Keratinocyte (primary cell): ENCODE results near the gene RBAK. TPM values are rescaled to one million over a fixed set of nuclear protein-coding genes. Genes with fewer than 3 reads are reported as not detected.

ENCODE experiments used
- DNase-seq: peaks from one replicate; pipeline ENCODE4 v3.0.0-alpha.2; 2011; ENCODE audit warnings: low read depth, missing footprints, low spot score
- FAIRE-seq: peaks from 2 replicates; lab custom pipeline; 2011; peaks lifted over from hg19 to GRCh38; lab: Jason Lieb, UNC
- H2AFZ ChIP-seq: 2 replicates; pipeline ENCODE4 v1.6.0; 2012; ENCODE audit warnings: low read length, control low read depth, inconsistent platforms; ENCODE audit not compliant: control insufficient read depth
- H3K27ac ChIP-seq: 2 replicates; pipeline ENCODE4 v1.5.1; 2011; ENCODE audit warnings: low read length; ENCODE audit not compliant: control insufficient read depth, insufficient read depth
- H3K27me3 ChIP-seq: 3 replicates; pipeline ENCODE4 v1.6.0; 2011; ENCODE audit warnings: low read length; ENCODE audit not compliant: control insufficient read depth, insufficient read depth; ENCODE audit errors: extremely low read depth
- H3K36me3 ChIP-seq, 2 experiments: 2 replicates in 1 of 2; 3 replicates in 1 of 2; pipeline ENCODE4 v1.5.1; 2011; ENCODE audit warnings: low read length in 2 of 2, mild to moderate bottlenecking in 1 of 2; ENCODE audit not compliant: control insufficient read depth in 2 of 2, insufficient read depth in 2 of 2; ENCODE audit errors: extremely low read depth in 1 of 2
- H3K4me1 ChIP-seq: 3 replicates; pipeline ENCODE4 v1.5.1; 2011; ENCODE audit warnings: low read length; ENCODE audit not compliant: control insufficient read depth, insufficient read depth; ENCODE audit errors: extremely low read depth
- H3K4me2 ChIP-seq: 3 replicates; pipeline ENCODE4 v1.6.0; 2011; ENCODE audit warnings: low read depth, low read length; ENCODE audit not compliant: control insufficient read depth, insufficient read depth; ENCODE audit errors: extremely low read depth
- H3K4me3 ChIP-seq, 3 experiments: fragments of 200-600 bp in 1 of 3; sonication (generic) in 1 of 3; 2 replicates in 2 of 3; 3 replicates in 1 of 3; pipeline ENCODE4 v1.5.1; 2011 to 2016; ENCODE audit warnings: low read length in 3 of 3, mild to moderate bottlenecking in 3 of 3, control low read depth in 2 of 3, inconsistent platforms in 1 of 3, low read depth in 1 of 3, mixed read lengths in 1 of 3, mixed run types in 1 of 3, moderate library complexity in 1 of 3; ENCODE audit not compliant: control insufficient read depth in 2 of 3, insufficient read depth in 2 of 3; ENCODE audit errors: extremely low read depth in 1 of 3
- H3K79me2 ChIP-seq: 2 replicates; pipeline ENCODE4 v1.6.0; 2012; ENCODE audit warnings: low read length; ENCODE audit not compliant: control insufficient read depth, insufficient read depth
- H3K9ac ChIP-seq: 3 replicates; pipeline ENCODE4 v1.6.0; 2011; ENCODE audit warnings: low read length; ENCODE audit not compliant: control insufficient read depth, insufficient read depth; ENCODE audit errors: extremely low read depth
- H3K9me1 ChIP-seq: 3 replicates; pipeline ENCODE4 v1.6.0; 2011; ENCODE audit warnings: low read length; ENCODE audit not compliant: control insufficient read depth, insufficient read depth; ENCODE audit errors: extremely low read depth
- H3K9me3 ChIP-seq: 2 replicates; pipeline ENCODE4 v1.5.1; 2012; ENCODE audit warnings: low read depth, low read length; ENCODE audit not compliant: control insufficient read depth
- H4K20me1 ChIP-seq: 3 replicates; pipeline ENCODE4 v1.6.0; 2011; ENCODE audit warnings: low read length; ENCODE audit not compliant: control insufficient read depth, insufficient read depth; ENCODE audit errors: extremely low read depth
- EZH2 ChIP-seq: IDR thresholded peaks from one replicate; pipeline ENCODE4 v1.6.1; 2012; ENCODE audit warnings: inconsistent platforms, mild to moderate bottlenecking, low read length, moderate library complexity
- dilution Hi-C: fragments of 300-500 bp; cut with MboI; formaldehyde crosslinking; loops from one replicate; pipeline ENCODE4 v1.7.0; 2020; ENCODE audit warnings: low sequenced_read_pairs; ENCODE audit not compliant: extremely low pct_ligation_motif_present
- polyA plus RNA-seq, 5 experiments: library from polyadenylated mRNA; depleted of rRNA in 3 of 5; stranded (reverse) in 3 of 5; stranded (forward) in 1 of 5; unstranded in 1 of 5; fragments of >200 nt; gene quantifications; 1 replicate in 1 of 5; 2 replicates in 3 of 5; 3 replicates in 1 of 5; pipeline versions ENCODE4 v1.2.1 to v1.2.3, GENCODE V29; 2011 to 2012; ENCODE audit warnings: missing spikeins in 2 of 5, low read depth in 1 of 5, low replicate concordance in 1 of 5
- TF ChIP-seq, protein P1 (sequence below), 3 experiments: IDR thresholded peaks in 1 of 3; conservative IDR thresholded peaks in 1 of 3; optimal IDR thresholded peaks in 1 of 3; 2 replicates in 2 of 3; 3 replicates in 1 of 3; pipeline versions ENCODE3 to v1.5.1; 2011; ENCODE audit warnings: low read length in 3 of 3, mild to moderate bottlenecking in 3 of 3, moderate library complexity in 2 of 3, control low read depth in 1 of 3, inconsistent platforms in 1 of 3; ENCODE audit not compliant: insufficient read depth in 2 of 3; ENCODE audit errors: extremely low read depth in 1 of 3

RBAK gene
- polyA plus RNA-seq, 1 donor (not counting 4 experiments of a cell fraction or from before 2014, with no cell fraction given): 6.7 TPM

DNA sequence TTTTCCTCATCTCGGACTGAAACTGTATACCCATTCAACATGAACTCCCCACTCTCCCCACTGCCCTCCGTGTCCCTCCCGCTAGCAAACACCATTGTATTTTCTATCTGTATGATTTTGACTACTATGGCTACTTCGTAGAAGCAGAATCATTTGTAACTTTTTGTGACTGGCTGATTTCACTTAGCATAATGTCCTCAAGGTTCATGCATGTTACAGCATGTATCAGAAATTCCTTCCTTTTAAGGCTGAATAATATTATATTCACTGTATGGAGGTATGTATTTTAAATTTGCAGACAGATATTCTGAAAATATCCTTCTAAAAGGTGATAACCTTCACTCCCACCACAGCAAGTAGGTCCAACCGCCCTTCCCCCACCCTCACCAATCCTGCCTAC, 43.7 kb upstream of the RBAK start:
- Histone ChIP-seq H3K9me1 (no peaks in the 10 kb centered on the region), H2AFZ (no peak overlapping the region), H3K9me3 (no peaks in the 10 kb centered on the region), H3K27me3 (no peaks in the 10 kb centered on the region), H3K36me3 (peaks cover 8 to 10% of the 10 kb centered on the region in 2 experiments), H3K4me1 (peaks cover 9% of the 10 kb centered on the region), H4K20me1 (no peaks in the 10 kb centered on the region), H3K27ac (no peak overlapping the region), H3K4me2 (peak overlapping the region; percentile 37), H3K4me3 (no peak overlapping the region), H3K79me2 (no peaks in the 10 kb centered on the region), H3K9ac (no peak overlapping the region)
- TF ChIP-seq, protein P1, sequence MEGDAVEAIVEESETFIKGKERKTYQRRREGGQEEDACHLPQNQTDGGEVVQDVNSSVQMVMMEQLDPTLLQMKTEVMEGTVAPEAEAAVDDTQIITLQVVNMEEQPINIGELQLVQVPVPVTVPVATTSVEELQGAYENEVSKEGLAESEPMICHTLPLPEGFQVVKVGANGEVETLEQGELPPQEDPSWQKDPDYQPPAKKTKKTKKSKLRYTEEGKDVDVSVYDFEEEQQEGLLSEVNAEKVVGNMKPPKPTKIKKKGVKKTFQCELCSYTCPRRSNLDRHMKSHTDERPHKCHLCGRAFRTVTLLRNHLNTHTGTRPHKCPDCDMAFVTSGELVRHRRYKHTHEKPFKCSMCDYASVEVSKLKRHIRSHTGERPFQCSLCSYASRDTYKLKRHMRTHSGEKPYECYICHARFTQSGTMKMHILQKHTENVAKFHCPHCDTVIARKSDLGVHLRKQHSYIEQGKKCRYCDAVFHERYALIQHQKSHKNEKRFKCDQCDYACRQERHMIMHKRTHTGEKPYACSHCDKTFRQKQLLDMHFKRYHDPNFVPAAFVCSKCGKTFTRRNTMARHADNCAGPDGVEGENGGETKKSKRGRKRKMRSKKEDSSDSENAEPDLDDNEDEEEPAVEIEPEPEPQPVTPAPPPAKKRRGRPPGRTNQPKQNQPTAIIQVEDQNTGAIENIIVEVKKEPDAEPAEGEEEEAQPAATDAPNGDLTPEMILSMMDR (optimal IDR thresholded peaks at IDR 0.05 in 1 of 3, IDR thresholded peaks at IDR 0.05 in 1 of 3, conservative IDR thresholded peaks at IDR 0.05 in 1 of 3; ENCODE audit: extremely low read depth in 1 of 3, insufficient read depth in 2 of 3, low read length in 3 of 3): no peak
- TF ChIP-seq EZH2: no peak
- no peak for DNase-seq
- FAIRE-seq: no peak
- dilution Hi-C loops: no loop called here

DNA sequence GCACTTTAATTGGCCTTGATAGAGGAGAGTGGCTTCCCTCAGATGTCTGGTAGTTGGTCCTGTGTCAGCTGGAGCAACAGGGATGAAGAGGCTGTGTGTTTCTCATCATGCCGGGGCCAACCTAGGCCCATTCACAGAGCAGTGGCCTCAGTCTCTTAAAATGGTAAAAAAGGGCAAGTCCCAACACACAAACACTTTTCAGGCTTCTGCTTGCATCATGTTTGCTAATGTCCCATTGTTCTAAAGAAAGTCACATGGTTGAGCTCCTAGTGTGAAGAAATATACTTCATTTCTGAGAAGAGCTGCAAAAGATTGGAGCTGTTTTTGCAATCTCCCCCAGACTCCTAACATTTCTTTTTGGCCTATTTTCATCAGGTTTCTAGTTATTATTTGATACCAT, 40.6 kb upstream of the RBAK start:
- Histone ChIP-seq H3K27me3 (no peaks in the 10 kb centered on the region), H3K79me2 (no peaks in the 10 kb centered on the region), H3K36me3 (no peaks in the 10 kb centered on the region), H2AFZ (no peak overlapping the region), H3K9ac (no peak overlapping the region), H3K9me1 (no peaks in the 10 kb centered on the region), H3K9me3 (no peaks in the 10 kb centered on the region), H3K4me3 (no peak overlapping the region), H3K4me2 (peak overlapping the region; percentile 6), H4K20me1 (no peaks in the 10 kb centered on the region), H3K27ac (no peak overlapping the region), H3K4me1 (peaks cover 9% of the 10 kb centered on the region)
- peak; percentile 52 for FAIRE-seq
- DNase-seq: no peak
- dilution Hi-C loops: no loop called here
- TF ChIP-seq, protein P1 (optimal IDR thresholded peaks at IDR 0.05 in 1 of 3, IDR thresholded peaks at IDR 0.05 in 1 of 3, conservative IDR thresholded peaks at IDR 0.05 in 1 of 3; ENCODE audit: extremely low read depth in 1 of 3, insufficient read depth in 2 of 3, low read length in 3 of 3): no peak
- TF ChIP-seq EZH2: no peak
